ENCODE results near the gene DLAT. TPM values are rescaled to one million over a fixed set of nuclear protein-coding genes. Genes with fewer than 3 reads are reported as not detected.
"Not testable (repeated sequence)": the region's sequence is repeated elsewhere in the genome, so short reads cannot be mapped to it uniquely, and the experiment has no call there.

DLAT gene
- total RNA-seq, 1 donor from 2014 or later = 46.5 TPM

- no peak for DNase-seq
Measured at GRCh38 chr11:112005422-112006094, 19.6 kb upstream of the DLAT start.

GRCh38 chr11:112006095-112006441 is 19.1 kb upstream of the DLAT start:
- not testable (repeated sequence) for DNase-seq

- DNase-seq = not testable (repeated sequence)
Measured at GRCh38 chr11:112011451-112011850, 13.8 kb upstream of the DLAT start.

- no peak for DNase-seq
Measured at GRCh38 chr11:112012874-112013273, 12.3 kb upstream of the DLAT start.

GRCh38 chr11:112013497-112014164 is 11.6 kb upstream of the DLAT start:
- no peak for DNase-seq

- DNase-seq = no peak
Measured at GRCh38 chr11:112016088-112016764, 9.0 kb upstream of the DLAT start.

- no peak for DNase-seq
Measured at GRCh38 chr11:112016765-112017376, 8.3 kb upstream of the DLAT start.

GRCh38 chr11:112017538-112017937 is 7.7 kb upstream of the DLAT start:
- no peak for DNase-seq

GRCh38 chr11:112019066-112019465 is 6.1 kb upstream of the DLAT start:
- DNase-seq = no peak

- DNase-seq = no peak
Measured at GRCh38 chr11:112023104-112023503, 2.1 kb upstream of the DLAT start.

- no peak for DNase-seq
Measured at GRCh38 chr11:112024178-112024772, 933 bp upstream of the DLAT start.

GRCh38 chr11:112025707-112026106 is 499 bp downstream of the DLAT start:
- no peak for DNase-seq

GRCh38 chr11:112026784-112027410 is 1.7 kb downstream of the DLAT start:
- not testable (repeated sequence) for DNase-seq

- no peak for DNase-seq
Measured at GRCh38 chr11:112029460-112029859, 4.3 kb downstream of the DLAT start.

GRCh38 chr11:112033902-112034301 is 8.7 kb downstream of the DLAT start:
- no peak for DNase-seq

- DNase-seq = no peak
Measured at GRCh38 chr11:112037527-112037926, 12.3 kb downstream of the DLAT start.

GRCh38 chr11:112042161-112042960 is 17.2 kb downstream of the DLAT start:
- DNase-seq = no peak

GRCh38 chr11:112042961-112043304 is 17.7 kb downstream of the DLAT start:
- DNase-seq = no peak

GRCh38 chr11:112044961-112045360 is 19.8 kb downstream of the DLAT start:
- no peak for DNase-seq

- not testable (repeated sequence) for DNase-seq
Measured at GRCh38 chr11:112046647-112047046, 21.4 kb downstream of the DLAT start.

GRCh38 chr11:112048256-112048655 is 23.0 kb downstream of the DLAT start:
- not testable (repeated sequence) for DNase-seq

GRCh38 chr11:112049777-112050176 is 24.6 kb downstream of the DLAT start:
- DNase-seq = no peak

Data from occipital lobe (tissue), 2 donors.